ENCODE results near the gene SF3A2. TPM values are rescaled to one million over a fixed set of nuclear protein-coding genes. Genes with fewer than 3 reads are reported as not detected.
A peak's percentile ranks its signal among the peaks of the same experiment; 100 is the strongest.

SF3A2 gene
- total RNA-seq, 4 donors from 2014 or later, result 21.4 to 84.0 (median 51.8) TPM

- Histone ChIP-seq H3K27me3 (peaks cover 0 to 43% of the 10 kb centered on the region in 2 donors), H3K4me1 (peaks cover 0 to 49% (median 18%) of the 10 kb centered on the region in 4 donors), H3K9me3 (no peaks in the 10 kb centered on the region), H3K4me3 (no peak overlapping the region), H3K36me3 (peaks cover 4 to 45% (median 27%) of the 10 kb centered on the region in 3 donors), H3K27ac (no peak overlapping the region)
- 23 to 41% methylated on average over 24 to 35 of the region's 43 CpGs for WGBS, 2 donors
- DNase-seq (ENCODE audit: low spot score in 2 of 2), result no peak
- TF ChIP-seq POLR2A (IDR thresholded peaks at IDR 0.05) (no peak), CTCF (IDR thresholded peaks at IDR 0.05) (no peak), EP300 (IDR thresholded peaks at IDR 0.05) (no peak)
Measured at GRCh38 chr19:2249880-2250765, 13.5 kb downstream of the SF3A2 start.

GRCh38 chr19:2250766-2251105 lies 14.1 kb downstream of the SF3A2 start:
- Histone ChIP-seq H3K4me1 (peaks cover 0 to 49% (median 18%) of the 10 kb centered on the region in 4 donors), H3K9me3 (no peaks in the 10 kb centered on the region), H3K27me3 (peaks cover 0 to 43% of the 10 kb centered on the region in 2 donors), H3K27ac (no peak overlapping the region), H3K36me3 (peaks cover 0 to 39% (median 21%) of the 10 kb centered on the region in 3 donors), H3K4me3 (peak overlapping the region in 1 of 4 donors; percentile 13)
- TF ChIP-seq EP300 (IDR thresholded peaks at IDR 0.05) (no peak), POLR2A (IDR thresholded peaks at IDR 0.05) (no peak), CTCF (IDR thresholded peaks at IDR 0.05) (no peak)
- WGBS, 2 donors, result 12% methylated on average over 10 to 20 of the region's 40 CpGs
- no peak for DNase-seq (ENCODE audit: low spot score in 2 of 2)

GRCh38 chr19:2251106-2252054 lies 14.8 kb downstream of the SF3A2 start:
- no peak for DNase-seq (ENCODE audit: low spot score in 2 of 2)

GRCh38 chr19:2252055-2252796 lies 15.6 kb downstream of the SF3A2 start:
- H3K4me3 ChIP-seq, result peak overlapping the region in 2 of 4 donors; percentile 25 to 26
- H3K4me1 ChIP-seq, result peaks cover 0 to 45% (median 18%) of the 10 kb centered on the region in 4 donors
- DNase-seq (ENCODE audit: low spot score in 2 of 2), result no peak
- no peak for TF ChIP-seq POLR2A (IDR thresholded peaks at IDR 0.05)
- no peak for TF ChIP-seq EP300 (IDR thresholded peaks at IDR 0.05)
- TF ChIP-seq CTCF (IDR thresholded peaks at IDR 0.05), result no peak
- 12 to 13% methylated on average over 37 to 74 of the region's 74 CpGs for WGBS, 2 donors
- no peaks in the 10 kb centered on the region for H3K9me3 ChIP-seq
- peaks cover 0 to 43% of the 10 kb centered on the region in 2 donors for H3K27me3 ChIP-seq
- peaks cover 0 to 24% (median 7%) of the 10 kb centered on the region in 3 donors for H3K36me3 ChIP-seq
- no peak overlapping the region for H3K27ac ChIP-seq

More at GRCh38 chr19:2251106-2252054, 14.8 kb downstream of the SF3A2 start:
- peaks cover 0 to 32% (median 14%) of the 10 kb centered on the region in 3 donors for H3K36me3 ChIP-seq
- H3K4me1 ChIP-seq, result peaks cover 0 to 49% (median 18%) of the 10 kb centered on the region in 4 donors
- 6 to 40% methylated on average over 2 to 39 of the region's 125 CpGs for WGBS, 2 donors
- no peak overlapping the region for H3K27ac ChIP-seq
- H3K27me3 ChIP-seq, result peaks cover 0 to 43% of the 10 kb centered on the region in 2 donors
- H3K9me3 ChIP-seq, result no peaks in the 10 kb centered on the region
- peak overlapping the region in 2 of 4 donors; percentile 25 to 26 for H3K4me3 ChIP-seq
- TF ChIP-seq CTCF (IDR thresholded peaks at IDR 0.05) (no peak), EP300 (IDR thresholded peaks at IDR 0.05) (no peak), POLR2A (IDR thresholded peaks at IDR 0.05) (no peak)
